Type B pancreatic cell (in vitro differentiated cells): Measurements from ENCODE around the gene SLC25A47. TPM values are rescaled to one million over a fixed set of nuclear protein-coding genes. Genes with fewer than 3 reads are reported as not detected.

ENCODE experiments used
- DNase-seq: peaks from one replicate; pipeline ENCODE4 v3.0.0; 2021; ENCODE audit warnings: mixed read lengths; ENCODE audit not compliant: unreplicated experiment; ENCODE audit errors: extremely low spot score
- H3K27ac Mint-ChIP-seq: 2 replicates; pipeline ENCODE4 v1.8.0; 2021; ENCODE audit warnings: mild to moderate bottlenecking, mixed read lengths
- H3K27me3 Mint-ChIP-seq: 2 replicates; pipeline ENCODE4 v1.8.0; 2021; ENCODE audit warnings: mixed read lengths
- H3K36me3 Mint-ChIP-seq: 2 replicates; pipeline ENCODE4 v1.8.0; 2021; ENCODE audit warnings: mixed read lengths
- H3K4me1 Mint-ChIP-seq: one replicate; pipeline ENCODE4 v1.8.0; 2021; ENCODE audit warnings: mixed read lengths; ENCODE audit not compliant: unreplicated experiment
- H3K4me3 Mint-ChIP-seq: 2 replicates; pipeline ENCODE4 v1.8.0; 2021; ENCODE audit warnings: mild to moderate bottlenecking, mixed read lengths
- H3K9me3 Mint-ChIP-seq: 2 replicates; pipeline ENCODE4 v1.8.0; 2021; ENCODE audit warnings: mixed read lengths
- CTCF ChIP-seq: fragments of 200-600 bp; sonication (generic); conservative IDR thresholded peaks from 2 replicates; pipeline ENCODE4 v1.5.0; 2021; ENCODE audit warnings: antibody characterized with exemption, mild to moderate bottlenecking
- total RNA-seq: library from RNA; stranded (reverse); gene quantifications from 2 replicates; pipeline ENCODE4 v1.2.1, GENCODE V29; 2021; ENCODE audit warnings: low replicate concordance

Gene SLC25A47
- total RNA-seq, 1 donor from 2014 or later, result not detected

GRCh38 chr14:100332797-100333196 lies 9.7 kb downstream of the SLC25A47 start:
- Mint-ChIP-seq H3K4me1 (no peaks in the 10 kb centered on the region), H3K4me3 (no peak overlapping the region), H3K9me3 (no peaks in the 10 kb centered on the region), H3K27me3 (no peaks in the 10 kb centered on the region), H3K27ac (no peak overlapping the region), H3K36me3 (peaks cover 3% of the 10 kb centered on the region)
- no peak for DNase-seq
- no peak for TF ChIP-seq CTCF

- Mint-ChIP-seq H3K4me3 (no peak overlapping the region), H3K27me3 (no peaks in the 10 kb centered on the region), H3K27ac (no peak overlapping the region), H3K36me3 (peaks cover 3% of the 10 kb centered on the region), H3K4me1 (no peaks in the 10 kb centered on the region), H3K9me3 (no peaks in the 10 kb centered on the region)
- TF ChIP-seq CTCF, result no peak
- DNase-seq, result no peak
These were observed 10.2 kb downstream of the SLC25A47 start for GRCh38 chr14:100333311-100333710.

- H3K4me3 Mint-ChIP-seq, result no peak overlapping the region
- H3K27me3 Mint-ChIP-seq, result no peaks in the 10 kb centered on the region
- no peak for TF ChIP-seq CTCF
- H3K4me1 Mint-ChIP-seq, result no peaks in the 10 kb centered on the region
- H3K9me3 Mint-ChIP-seq, result no peaks in the 10 kb centered on the region
- DNase-seq, result no peak
- no peak overlapping the region for H3K27ac Mint-ChIP-seq
- peaks cover 3% of the 10 kb centered on the region for H3K36me3 Mint-ChIP-seq
These were observed 10.7 kb downstream of the SLC25A47 start for GRCh38 chr14:100333827-100334226.

- TF ChIP-seq CTCF, result no peak
- H3K9me3 Mint-ChIP-seq, result no peaks in the 10 kb centered on the region
- no peak for DNase-seq
- peaks cover 7% of the 10 kb centered on the region for H3K36me3 Mint-ChIP-seq
- H3K4me3 Mint-ChIP-seq, result no peak overlapping the region
- no peak overlapping the region for H3K27ac Mint-ChIP-seq
- H3K4me1 Mint-ChIP-seq, result no peaks in the 10 kb centered on the region
- H3K27me3 Mint-ChIP-seq, result no peaks in the 10 kb centered on the region
These were observed 11.8 kb downstream of the SLC25A47 start for GRCh38 chr14:100334904-100335303.

- Mint-ChIP-seq H3K36me3 (peaks cover 15% of the 10 kb centered on the region), H3K27ac (peak overlapping the region; percentile 50), H3K27me3 (no peaks in the 10 kb centered on the region), H3K4me1 (peaks cover 8% of the 10 kb centered on the region), H3K4me3 (no peak overlapping the region), H3K9me3 (no peaks in the 10 kb centered on the region)
- no peak for TF ChIP-seq CTCF
- DNase-seq, result no peak
These were observed 13.7 kb downstream of the SLC25A47 start for GRCh38 chr14:100336618-100337530.
